ENCODE measurements around the gene VAV2. TPM values are rescaled to one million over a fixed set of nuclear protein-coding genes. Genes with fewer than 3 reads are reported as not detected.
A peak's percentile ranks its signal among the peaks of the same experiment; 100 is the strongest.

The VAV2 gene
- total and polyA plus RNA-seq, 2 donors, result 9.8 to 13.7 TPM

- H3K27ac ChIP-seq (ENCODE audit: low read depth), result no peak overlapping the region
- no peaks in the 10 kb centered on the region for H3K36me3 ChIP-seq (ENCODE audit: insufficient read depth)
- no peak overlapping the region for H3K4me3 ChIP-seq (ENCODE audit: low read depth, low read length)
- WGBS, result 54% methylated on average over 16 of the region's 16 CpGs
- DNase-seq (ENCODE audit: extremely low spot score), result no peak
- no peaks in the 10 kb centered on the region for H3K4me1 ChIP-seq (ENCODE audit: insufficient read depth)
Observed at GRCh38 chr9:133864011-133864410, 128.1 kb downstream of the VAV2 start.

GRCh38 chr9:133863257-133863592 lies 128.9 kb downstream of the VAV2 start:
- no peak for DNase-seq (ENCODE audit: extremely low spot score)
- no peak overlapping the region for H3K27ac ChIP-seq (ENCODE audit: low read depth)
- no peaks in the 10 kb centered on the region for H3K36me3 ChIP-seq (ENCODE audit: insufficient read depth)
- H3K4me3 ChIP-seq (ENCODE audit: low read depth, low read length), result no peak overlapping the region
- no peaks in the 10 kb centered on the region for H3K4me1 ChIP-seq (ENCODE audit: insufficient read depth)
- WGBS, result 84% methylated on average over 19 of the region's 19 CpGs

- no peaks in the 10 kb centered on the region for H3K36me3 ChIP-seq (ENCODE audit: insufficient read depth)
- no peaks in the 10 kb centered on the region for H3K4me1 ChIP-seq (ENCODE audit: insufficient read depth)
- H3K4me3 ChIP-seq (ENCODE audit: low read depth, low read length), result no peak overlapping the region
- 76% methylated on average over 28 of the region's 28 CpGs for WGBS
- DNase-seq (ENCODE audit: extremely low spot score), result no peak
- no peak overlapping the region for H3K27ac ChIP-seq (ENCODE audit: low read depth)
Observed at GRCh38 chr9:133862585-133863256, 129.4 kb downstream of the VAV2 start.

GRCh38 chr9:133861692-133862091 lies 130.4 kb downstream of the VAV2 start:
- Histone ChIP-seq H3K4me1 (ENCODE audit: insufficient read depth) (no peaks in the 10 kb centered on the region), H3K27ac (ENCODE audit: low read depth) (no peak overlapping the region), H3K4me3 (ENCODE audit: low read depth, low read length) (no peak overlapping the region), H3K36me3 (ENCODE audit: insufficient read depth) (no peaks in the 10 kb centered on the region)
- no peak for DNase-seq (ENCODE audit: extremely low spot score)
- WGBS, result 83% methylated on average over 5 of the region's 5 CpGs

GRCh38 chr9:133861086-133861485 lies 131.0 kb downstream of the VAV2 start:
- H3K4me1 ChIP-seq (ENCODE audit: insufficient read depth), result no peaks in the 10 kb centered on the region
- no peak overlapping the region for H3K27ac ChIP-seq (ENCODE audit: low read depth)
- H3K36me3 ChIP-seq (ENCODE audit: insufficient read depth), result no peaks in the 10 kb centered on the region
- no peak overlapping the region for H3K4me3 ChIP-seq (ENCODE audit: low read depth, low read length)
- WGBS, result 77% methylated on average over 20 of the region's 20 CpGs
- no peak for DNase-seq (ENCODE audit: extremely low spot score)

GRCh38 chr9:133858771-133859170 lies 133.4 kb downstream of the VAV2 start:
- H3K27ac ChIP-seq (ENCODE audit: low read depth), result no peak overlapping the region
- DNase-seq (ENCODE audit: extremely low spot score), result no peak
- no peak overlapping the region for H3K4me3 ChIP-seq (ENCODE audit: low read depth, low read length)
- H3K4me1 ChIP-seq (ENCODE audit: insufficient read depth), result no peaks in the 10 kb centered on the region
- WGBS, result 90% methylated on average over 11 of the region's 11 CpGs
- no peaks in the 10 kb centered on the region for H3K36me3 ChIP-seq (ENCODE audit: insufficient read depth)

GRCh38 chr9:133857639-133858038 lies 134.5 kb downstream of the VAV2 start:
- no peak for DNase-seq (ENCODE audit: extremely low spot score)
- H3K36me3 ChIP-seq (ENCODE audit: insufficient read depth), result no peaks in the 10 kb centered on the region
- no peaks in the 10 kb centered on the region for H3K4me1 ChIP-seq (ENCODE audit: insufficient read depth)
- no peak overlapping the region for H3K27ac ChIP-seq (ENCODE audit: low read depth)
- H3K4me3 ChIP-seq (ENCODE audit: low read depth, low read length), result no peak overlapping the region
- 92% methylated on average over 9 of the region's 9 CpGs for WGBS

GRCh38 chr9:133856798-133857197 lies 135.3 kb downstream of the VAV2 start:
- H3K4me1 ChIP-seq (ENCODE audit: insufficient read depth), result no peaks in the 10 kb centered on the region
- H3K36me3 ChIP-seq (ENCODE audit: insufficient read depth), result no peaks in the 10 kb centered on the region
- 97% methylated on average over 12 of the region's 12 CpGs for WGBS
- no peak overlapping the region for H3K4me3 ChIP-seq (ENCODE audit: low read depth, low read length)
- no peak overlapping the region for H3K27ac ChIP-seq (ENCODE audit: low read depth)
- DNase-seq (ENCODE audit: extremely low spot score), result no peak

GRCh38 chr9:133855802-133856521 lies 136.2 kb downstream of the VAV2 start:
- no peaks in the 10 kb centered on the region for H3K4me1 ChIP-seq (ENCODE audit: insufficient read depth)
- H3K27ac ChIP-seq (ENCODE audit: low read depth), result peak overlapping the region; percentile 65
- no peak overlapping the region for H3K4me3 ChIP-seq (ENCODE audit: low read depth, low read length)
- DNase-seq (ENCODE audit: extremely low spot score), result peak; percentile 42
- no peaks in the 10 kb centered on the region for H3K36me3 ChIP-seq (ENCODE audit: insufficient read depth)
- WGBS, result 67% methylated on average over 20 of the region's 20 CpGs

GRCh38 chr9:133855371-133855770 lies 136.8 kb downstream of the VAV2 start:
- 74% methylated on average over 15 of the region's 15 CpGs for WGBS
- H3K36me3 ChIP-seq (ENCODE audit: insufficient read depth), result no peaks in the 10 kb centered on the region
- H3K4me3 ChIP-seq (ENCODE audit: low read depth, low read length), result no peak overlapping the region
- peak overlapping the region; percentile 77 for H3K27ac ChIP-seq (ENCODE audit: low read depth)
- no peaks in the 10 kb centered on the region for H3K4me1 ChIP-seq (ENCODE audit: insufficient read depth)
- DNase-seq (ENCODE audit: extremely low spot score), result no peak

- no peak for DNase-seq (ENCODE audit: extremely low spot score)
- Histone ChIP-seq H3K36me3 (ENCODE audit: insufficient read depth) (no peaks in the 10 kb centered on the region), H3K4me1 (ENCODE audit: insufficient read depth) (no peaks in the 10 kb centered on the region), H3K27ac (ENCODE audit: low read depth) (no peak overlapping the region), H3K4me3 (ENCODE audit: low read depth, low read length) (no peak overlapping the region)
- WGBS, result 93% methylated on average over 4 of the region's 4 CpGs
Observed at GRCh38 chr9:133854765-133855164, 137.4 kb downstream of the VAV2 start.

- WGBS, result 85% methylated on average over 6 of the region's 6 CpGs
Observed at GRCh38 chr9:133854048-133854447, 138.1 kb downstream of the VAV2 start.

GRCh38 chr9:133853331-133853730 lies 138.8 kb downstream of the VAV2 start:
- Histone ChIP-seq H3K27ac (ENCODE audit: low read depth) (no peak overlapping the region), H3K4me1 (ENCODE audit: insufficient read depth) (no peaks in the 10 kb centered on the region), H3K4me3 (ENCODE audit: low read depth, low read length) (no peak overlapping the region), H3K36me3 (ENCODE audit: insufficient read depth) (no peaks in the 10 kb centered on the region)
- DNase-seq (ENCODE audit: extremely low spot score), result no peak
- 93% methylated on average over 7 of the region's 7 CpGs for WGBS

More at GRCh38 chr9:133854048-133854447, 138.1 kb downstream of the VAV2 start:
- Histone ChIP-seq H3K27ac (ENCODE audit: low read depth) (no peak overlapping the region), H3K36me3 (ENCODE audit: insufficient read depth) (no peaks in the 10 kb centered on the region), H3K4me1 (ENCODE audit: insufficient read depth) (no peaks in the 10 kb centered on the region), H3K4me3 (ENCODE audit: low read depth, low read length) (no peak overlapping the region)
- DNase-seq (ENCODE audit: extremely low spot score), result no peak

- WGBS, result 87% methylated on average over 6 of the region's 6 CpGs
- Histone ChIP-seq H3K4me1 (ENCODE audit: insufficient read depth) (no peaks in the 10 kb centered on the region), H3K27ac (ENCODE audit: low read depth) (no peak overlapping the region), H3K36me3 (ENCODE audit: insufficient read depth) (no peaks in the 10 kb centered on the region), H3K4me3 (ENCODE audit: low read depth, low read length) (no peak overlapping the region)
- DNase-seq (ENCODE audit: extremely low spot score), result no peak
Observed at GRCh38 chr9:133852431-133852830, 139.7 kb downstream of the VAV2 start.

Measured in urinary bladder (tissue), 4 donors.